ENCODE measurements around the gene STON2.

- TF ChIP-seq CTCF (conservative IDR thresholded peaks at IDR 0.05; ENCODE audit: low read depth, low read length) (no peak), EZH2 (IDR thresholded peaks at IDR 0.05; ENCODE audit: low read length, unreplicated experiment) (no peak), EZH2phosphoT487 (IDR thresholded peaks at IDR 0.05; ENCODE audit: borderline replicate concordance, low read length) (no peak)
These were observed 23.4 kb upstream of the STON2 start for GRCh38 chr14:81423504-81423903.
